ENCODE results near the gene ZNF79.

Gene ZNF79

DNA sequence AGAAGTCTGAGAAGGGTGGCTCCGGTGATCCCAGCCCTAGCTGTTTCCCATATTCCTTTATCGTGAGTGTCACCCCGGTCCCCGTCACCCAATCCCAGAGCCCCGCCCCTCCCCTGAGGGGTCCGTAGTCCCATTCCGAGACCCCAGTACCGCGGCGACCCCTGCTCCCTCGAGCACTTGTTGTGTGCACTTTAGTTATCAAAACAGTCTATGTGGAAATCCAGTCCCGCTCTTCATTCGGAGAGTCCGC is 27.4 kb downstream of the ZNF79 start:
- H3K4me3 ChIP-seq (replicated peaks; ENCODE audit: low read depth, low read length): peak overlapping the region; percentile 100
- DNase-seq (ENCODE audit: extremely low read depth, low read depth): no peak
- TF ChIP-seq, protein P1, sequence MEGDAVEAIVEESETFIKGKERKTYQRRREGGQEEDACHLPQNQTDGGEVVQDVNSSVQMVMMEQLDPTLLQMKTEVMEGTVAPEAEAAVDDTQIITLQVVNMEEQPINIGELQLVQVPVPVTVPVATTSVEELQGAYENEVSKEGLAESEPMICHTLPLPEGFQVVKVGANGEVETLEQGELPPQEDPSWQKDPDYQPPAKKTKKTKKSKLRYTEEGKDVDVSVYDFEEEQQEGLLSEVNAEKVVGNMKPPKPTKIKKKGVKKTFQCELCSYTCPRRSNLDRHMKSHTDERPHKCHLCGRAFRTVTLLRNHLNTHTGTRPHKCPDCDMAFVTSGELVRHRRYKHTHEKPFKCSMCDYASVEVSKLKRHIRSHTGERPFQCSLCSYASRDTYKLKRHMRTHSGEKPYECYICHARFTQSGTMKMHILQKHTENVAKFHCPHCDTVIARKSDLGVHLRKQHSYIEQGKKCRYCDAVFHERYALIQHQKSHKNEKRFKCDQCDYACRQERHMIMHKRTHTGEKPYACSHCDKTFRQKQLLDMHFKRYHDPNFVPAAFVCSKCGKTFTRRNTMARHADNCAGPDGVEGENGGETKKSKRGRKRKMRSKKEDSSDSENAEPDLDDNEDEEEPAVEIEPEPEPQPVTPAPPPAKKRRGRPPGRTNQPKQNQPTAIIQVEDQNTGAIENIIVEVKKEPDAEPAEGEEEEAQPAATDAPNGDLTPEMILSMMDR (IDR thresholded peaks at IDR 0.05; ENCODE audit: low read depth, low read length, missing control alignments): no peak

DNA sequence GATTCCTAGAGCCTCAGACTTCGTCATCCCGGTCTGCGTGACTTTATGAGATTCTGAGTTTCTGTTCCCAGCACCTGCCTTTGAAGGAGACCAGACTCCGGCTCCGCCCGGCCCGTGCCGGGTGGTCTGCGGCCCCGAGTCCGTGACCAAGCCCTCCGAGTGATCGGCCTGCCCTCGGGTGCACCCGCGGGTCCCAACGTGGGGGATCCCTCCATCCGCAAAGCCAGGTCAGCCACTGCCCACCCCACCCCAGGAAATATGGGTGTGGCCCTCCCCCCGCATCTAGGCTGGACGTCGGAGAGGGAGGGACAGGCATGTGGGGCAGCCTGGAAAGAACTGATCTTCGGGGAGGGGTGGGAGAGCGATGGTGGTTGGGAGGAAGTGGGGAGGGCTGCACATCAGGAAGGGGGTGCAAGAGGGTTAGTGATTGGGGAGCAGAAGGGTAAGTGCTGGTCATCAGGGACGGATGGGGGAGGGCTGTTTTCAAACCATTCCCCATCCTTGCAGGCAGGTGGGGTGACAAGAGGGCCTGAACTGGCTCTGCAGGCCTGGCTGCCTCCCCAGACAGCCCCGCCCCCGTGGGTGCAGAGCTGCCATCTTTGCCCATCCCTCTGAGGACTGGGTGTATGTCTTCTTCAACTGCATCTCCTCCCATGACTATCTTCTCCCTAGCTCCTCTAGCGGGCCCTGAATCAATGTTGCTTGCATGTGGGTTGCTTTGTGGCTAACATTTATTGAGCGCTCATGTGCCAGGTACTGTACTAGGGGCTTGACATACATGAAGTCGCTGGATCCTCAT is 27.9 kb downstream of the ZNF79 start:
- peak overlapping the region; percentile 100 for H3K4me3 ChIP-seq (replicated peaks; ENCODE audit: low read depth, low read length)
- TF ChIP-seq, protein P1 (IDR thresholded peaks at IDR 0.05; ENCODE audit: low read depth, low read length, missing control alignments): no peak
- DNase-seq (ENCODE audit: extremely low read depth, low read depth): peak; percentile 26

- no peak for DNase-seq (ENCODE audit: extremely low read depth, low read depth)
- TF ChIP-seq, protein P1 (IDR thresholded peaks at IDR 0.05; ENCODE audit: low read depth, low read length, missing control alignments): no peak
- peak overlapping the region; percentile 100 for H3K4me3 ChIP-seq (replicated peaks; ENCODE audit: low read depth, low read length)
Measured at GRCh38 chr9:127452691-127453090, 28.5 kb downstream of the ZNF79 start.

DNA sequence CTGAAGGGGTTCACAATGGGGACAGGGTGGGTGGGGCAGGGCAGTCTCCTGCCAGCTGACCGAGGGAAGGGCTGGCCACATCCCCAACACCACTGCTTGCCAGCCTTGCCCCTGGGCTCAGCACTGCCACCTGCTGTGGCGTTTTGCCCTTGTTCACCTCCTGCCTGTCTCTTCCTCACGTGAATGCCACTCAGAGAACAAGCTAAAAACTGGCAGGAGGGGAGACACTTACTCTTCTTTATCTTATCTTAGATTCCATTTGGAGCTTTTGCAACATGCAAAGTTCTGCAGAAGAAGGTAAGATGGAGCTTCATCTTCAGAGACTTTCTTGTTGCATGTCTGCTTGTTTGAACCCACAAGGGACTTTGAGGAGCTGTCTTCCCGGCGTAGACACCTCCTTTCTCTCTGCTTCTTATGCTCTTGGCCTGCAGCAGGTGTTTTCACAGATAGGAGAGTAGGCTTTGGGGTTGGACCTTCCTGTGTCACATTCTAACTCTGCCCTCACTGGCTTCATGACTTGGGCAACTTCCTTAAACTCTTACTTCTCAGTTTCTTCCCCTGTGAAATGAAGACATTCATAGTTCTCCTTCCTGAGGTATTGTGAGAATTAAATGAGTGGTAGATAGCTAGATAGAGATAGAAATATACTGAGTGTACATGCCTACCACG is 31.3 kb downstream of the ZNF79 start:
- no peak for DNase-seq (ENCODE audit: extremely low read depth, low read depth)
- TF ChIP-seq, protein P1 (IDR thresholded peaks at IDR 0.05; ENCODE audit: low read depth, low read length, missing control alignments): peak; percentile 23
- H3K4me3 ChIP-seq (replicated peaks; ENCODE audit: low read depth, low read length): no peak overlapping the region

- no peak for DNase-seq (ENCODE audit: extremely low read depth, low read depth)
- TF ChIP-seq, protein P1 (IDR thresholded peaks at IDR 0.05; ENCODE audit: low read depth, low read length, missing control alignments): no peak
- no peak overlapping the region for H3K4me3 ChIP-seq (replicated peaks; ENCODE audit: low read depth, low read length)
Measured at GRCh38 chr9:127457191-127457878, 33.2 kb downstream of the ZNF79 start.

GRCh38 chr9:127458921-127459320 is 34.7 kb downstream of the ZNF79 start:
- H3K4me3 ChIP-seq (replicated peaks; ENCODE audit: low read depth, low read length): no peak overlapping the region
- TF ChIP-seq, protein P1 (IDR thresholded peaks at IDR 0.05; ENCODE audit: low read depth, low read length, missing control alignments): no peak
- DNase-seq (ENCODE audit: extremely low read depth, low read depth): no peak
